Stimulated activated memory B cell treated with anti-CD40 and anti-IgM and Interleukin-4, amounts not matched to agents 10 μg/mL and 1 μg/mL and 100 μg/mL, for 72 hours (primary cell): ENCODE results near the gene OR2A5.
"Not testable (repeated sequence)": the region's sequence is repeated elsewhere in the genome, so short reads cannot be mapped to it uniquely, and the experiment has no call there.

Experiments used
- ATAC-seq: fragments of 150-1000 bp; cut with Tn5 transposase; 2 replicates; pipeline ENCODE4 v1.10.0; 2021
- H3K27ac Mint-ChIP-seq: one replicate; pipeline ENCODE4 v1.8.0; 2022; ENCODE audit warnings: mild to moderate bottlenecking, mixed read lengths
- H3K27me3 Mint-ChIP-seq: one replicate; pipeline ENCODE4 v1.8.0; 2022; ENCODE audit warnings: mixed read lengths
- H3K36me3 Mint-ChIP-seq: one replicate; pipeline ENCODE4 v1.8.0; 2022; ENCODE audit warnings: mixed read lengths
- H3K4me1 Mint-ChIP-seq: one replicate; pipeline ENCODE4 v1.8.0; 2022; ENCODE audit warnings: mixed read lengths
- H3K4me3 Mint-ChIP-seq: one replicate; pipeline ENCODE4 v1.8.0; 2022; ENCODE audit warnings: mild to moderate bottlenecking, moderate library complexity, mixed read lengths
- H3K9me3 Mint-ChIP-seq: one replicate; pipeline ENCODE4 v1.8.0; 2022; ENCODE audit warnings: mixed read lengths

OR2A5 gene

DNA sequence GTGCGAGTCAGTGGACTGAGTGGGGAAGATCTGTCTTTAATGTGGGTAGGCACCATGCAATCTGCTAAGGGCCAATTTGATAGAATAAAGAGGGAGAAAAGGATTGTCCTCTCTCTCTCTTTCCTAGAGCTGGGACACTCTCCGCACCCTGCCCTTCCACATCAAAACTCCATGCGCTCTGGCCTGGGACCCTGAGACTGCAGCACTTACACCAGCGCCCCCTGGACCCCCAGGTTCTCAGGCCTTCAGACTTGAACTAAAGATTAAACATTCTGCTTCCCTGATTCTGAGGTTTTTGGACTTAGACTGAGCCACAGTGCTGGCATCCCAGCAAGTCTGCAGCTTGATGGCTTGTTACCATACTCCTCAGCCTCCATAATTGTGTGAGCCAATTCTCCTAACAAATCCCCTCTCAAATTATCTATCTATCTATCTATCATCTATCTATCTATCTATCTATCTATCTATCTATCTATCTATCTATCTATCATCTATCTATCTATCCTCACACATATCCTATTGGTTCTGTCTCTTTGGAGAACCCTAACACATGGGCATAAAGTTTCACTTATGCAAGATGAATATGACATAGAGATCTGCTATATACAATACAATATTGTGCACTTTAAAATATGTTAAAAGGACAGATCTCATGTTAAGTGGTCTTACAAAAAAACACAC is 22.4 kb upstream of the OR2A5 start:
- H3K4me3 Mint-ChIP-seq: no peak overlapping the region
- H3K27me3 Mint-ChIP-seq: peaks cover 6% of the 10 kb centered on the region

DNA sequence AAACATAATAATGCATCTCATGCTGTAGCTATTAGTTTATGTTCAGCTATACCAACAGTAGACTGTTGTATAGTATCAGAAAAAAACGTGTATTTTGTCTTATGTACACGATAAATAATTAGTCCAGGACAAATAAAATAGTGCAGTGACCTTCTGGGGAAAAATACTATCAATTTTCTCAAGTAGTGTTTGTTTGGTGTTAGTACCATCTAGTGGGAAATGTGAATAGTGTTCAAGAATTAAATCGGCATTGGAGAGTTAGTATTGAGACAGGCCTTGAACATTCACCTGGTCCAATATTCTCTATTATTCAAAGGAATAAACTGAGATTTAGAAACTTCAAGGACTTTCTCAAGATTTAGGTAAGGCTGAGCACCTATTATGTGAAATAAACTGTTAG is 21.7 kb upstream of the OR2A5 start:
- ATAC-seq: no peak
- Mint-ChIP-seq H3K36me3 (no peaks in the 10 kb centered on the region), H3K4me3 (no peak overlapping the region), H3K27ac (no peak overlapping the region), H3K27me3 (peaks cover 12% of the 10 kb centered on the region), H3K9me3 (no peaks in the 10 kb centered on the region), H3K4me1 (no peaks in the 10 kb centered on the region)

More for the DNA sequence above, 22.4 kb upstream of the OR2A5 start:
- Mint-ChIP-seq H3K27ac (no peak overlapping the region), H3K9me3 (no peaks in the 10 kb centered on the region), H3K36me3 (no peaks in the 10 kb centered on the region), H3K4me1 (no peaks in the 10 kb centered on the region)
- ATAC-seq: no peak

DNA sequence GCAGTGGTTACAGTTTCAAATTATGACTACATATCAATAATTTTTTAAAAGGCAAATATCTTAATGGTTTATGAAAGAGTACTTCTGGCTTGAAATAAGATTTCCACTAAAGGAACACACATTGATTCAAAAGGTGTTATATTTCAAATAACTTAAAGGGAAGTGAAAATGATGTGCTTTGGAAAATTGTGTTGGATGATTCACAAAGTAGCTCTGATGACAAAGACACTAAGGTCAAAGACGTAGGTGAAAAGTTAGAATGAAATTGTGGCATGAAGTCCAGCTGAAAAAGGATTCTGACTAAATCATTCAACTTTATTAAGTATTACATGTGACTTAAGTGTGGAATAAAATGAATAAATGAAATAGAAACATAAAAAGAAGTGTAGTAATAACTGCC is 20.8 kb upstream of the OR2A5 start:
- peaks cover 12% of the 10 kb centered on the region for H3K27me3 Mint-ChIP-seq
- H3K4me3 Mint-ChIP-seq: no peak overlapping the region
- H3K36me3 Mint-ChIP-seq: no peaks in the 10 kb centered on the region
- ATAC-seq: peak; percentile 43
- no peaks in the 10 kb centered on the region for H3K4me1 Mint-ChIP-seq
- H3K9me3 Mint-ChIP-seq: no peaks in the 10 kb centered on the region
- H3K27ac Mint-ChIP-seq: no peak overlapping the region

DNA sequence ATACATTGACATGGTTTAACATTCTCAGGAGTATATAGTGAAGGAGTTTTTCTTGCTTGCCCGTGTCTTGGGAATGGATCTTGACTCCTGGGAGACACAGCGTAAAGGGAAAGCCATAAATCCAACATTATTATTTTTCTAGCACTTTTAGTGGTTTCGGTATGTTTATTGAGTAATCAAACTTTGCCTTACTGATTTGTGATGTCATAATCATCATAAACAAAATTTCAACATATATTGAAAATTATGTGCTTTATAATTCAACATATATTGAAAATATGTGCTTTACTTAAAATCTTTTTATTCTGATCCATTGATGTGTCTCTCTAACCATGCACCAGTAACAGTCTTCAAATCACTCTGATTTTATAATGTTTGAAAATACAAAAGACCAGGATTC is 20.2 kb upstream of the OR2A5 start:
- H3K4me3 Mint-ChIP-seq: no peak overlapping the region
- no peaks in the 10 kb centered on the region for H3K36me3 Mint-ChIP-seq
- H3K4me1 Mint-ChIP-seq: no peaks in the 10 kb centered on the region
- H3K9me3 Mint-ChIP-seq: no peaks in the 10 kb centered on the region
- ATAC-seq: no peak
- H3K27me3 Mint-ChIP-seq: peaks cover 12% of the 10 kb centered on the region
- H3K27ac Mint-ChIP-seq: no peak overlapping the region

DNA sequence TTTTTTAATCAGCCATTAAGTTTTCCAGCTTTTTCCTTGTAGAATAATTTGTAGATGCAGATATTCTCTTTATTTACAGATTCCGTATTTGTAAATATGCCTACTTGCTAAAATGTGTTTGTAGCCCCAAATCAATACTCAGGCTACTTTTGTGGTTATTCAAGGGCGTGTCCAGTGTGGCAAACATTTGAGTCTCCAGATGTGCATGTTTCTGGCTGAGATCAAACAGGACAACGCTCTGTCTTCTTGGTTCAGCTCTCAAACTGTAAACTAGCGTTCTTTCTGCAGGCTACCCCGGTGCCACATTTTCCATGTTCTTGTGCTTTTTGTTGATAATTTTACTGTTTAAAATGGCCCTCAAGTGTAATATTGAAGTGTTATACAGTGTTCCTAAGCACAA is 16.2 kb upstream of the OR2A5 start:
- Mint-ChIP-seq H3K36me3 (no peaks in the 10 kb centered on the region), H3K27me3 (peaks cover 12% of the 10 kb centered on the region), H3K4me3 (no peak overlapping the region), H3K4me1 (no peaks in the 10 kb centered on the region), H3K27ac (no peak overlapping the region), H3K9me3 (no peaks in the 10 kb centered on the region)
- no peak for ATAC-seq

DNA sequence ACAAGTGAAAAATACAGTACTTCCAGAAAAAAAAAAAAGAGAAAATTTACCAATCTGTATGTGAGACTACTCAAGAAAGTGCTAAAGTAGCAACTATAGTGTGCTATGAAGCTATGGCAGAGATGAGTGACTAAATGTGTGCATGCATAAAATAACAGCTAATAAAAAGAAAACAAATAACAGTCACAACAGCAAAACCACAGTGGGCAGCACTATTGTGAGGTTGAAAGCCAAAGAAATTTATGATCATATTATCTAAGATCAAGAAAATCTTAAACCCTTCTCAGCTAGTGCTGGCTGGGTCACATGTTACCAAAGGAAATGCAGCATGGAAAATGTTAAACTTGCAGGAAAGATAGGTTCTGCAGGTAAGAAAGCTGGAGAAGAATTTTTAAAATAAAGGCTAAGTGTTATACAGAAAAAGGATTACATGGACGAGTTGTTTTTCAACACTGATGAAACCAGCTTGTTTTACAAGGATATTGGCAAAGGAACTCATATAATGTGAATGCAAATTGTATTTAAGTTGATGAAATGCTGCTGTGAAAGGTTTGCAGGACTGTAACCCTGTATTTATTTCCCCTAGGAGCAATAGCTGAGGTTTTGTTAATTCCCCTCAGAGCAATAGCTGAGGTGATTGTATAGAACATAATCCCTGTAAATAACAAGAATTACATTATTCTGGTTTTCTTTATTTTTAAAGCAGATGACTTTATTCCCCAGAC is 15.6 kb upstream of the OR2A5 start:
- no peaks in the 10 kb centered on the region for H3K36me3 Mint-ChIP-seq
- ATAC-seq: no peak
- H3K4me1 Mint-ChIP-seq: no peaks in the 10 kb centered on the region

DNA sequence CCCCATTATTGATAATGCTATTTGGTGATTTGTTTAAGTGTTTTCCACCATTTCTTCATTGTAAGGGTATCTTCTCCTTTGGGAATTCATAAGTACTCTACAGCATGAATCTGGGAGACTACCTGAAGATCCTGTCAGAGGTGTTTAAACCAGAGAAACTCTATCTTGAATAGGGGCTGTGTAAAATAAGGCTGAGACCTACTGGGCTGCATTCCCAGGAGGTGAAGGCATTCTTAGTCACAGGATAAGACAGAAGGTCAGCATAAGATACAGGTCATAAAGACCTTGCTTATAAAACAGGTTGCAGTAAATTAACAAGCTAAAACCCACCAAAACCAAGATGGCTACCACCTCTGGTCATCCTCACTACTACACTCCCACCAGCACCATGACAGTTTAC is 13.4 kb upstream of the OR2A5 start:
- Mint-ChIP-seq H3K27ac (no peak overlapping the region), H3K9me3 (no peaks in the 10 kb centered on the region), H3K4me3 (no peak overlapping the region), H3K27me3 (peaks cover 12% of the 10 kb centered on the region), H3K4me1 (no peaks in the 10 kb centered on the region), H3K36me3 (no peaks in the 10 kb centered on the region)
- no peak for ATAC-seq

More for the DNA sequence above, 15.6 kb upstream of the OR2A5 start:
- H3K27me3 Mint-ChIP-seq: peaks cover 12% of the 10 kb centered on the region
- no peak overlapping the region for H3K27ac Mint-ChIP-seq
- H3K4me3 Mint-ChIP-seq: no peak overlapping the region
- no peaks in the 10 kb centered on the region for H3K9me3 Mint-ChIP-seq

DNA sequence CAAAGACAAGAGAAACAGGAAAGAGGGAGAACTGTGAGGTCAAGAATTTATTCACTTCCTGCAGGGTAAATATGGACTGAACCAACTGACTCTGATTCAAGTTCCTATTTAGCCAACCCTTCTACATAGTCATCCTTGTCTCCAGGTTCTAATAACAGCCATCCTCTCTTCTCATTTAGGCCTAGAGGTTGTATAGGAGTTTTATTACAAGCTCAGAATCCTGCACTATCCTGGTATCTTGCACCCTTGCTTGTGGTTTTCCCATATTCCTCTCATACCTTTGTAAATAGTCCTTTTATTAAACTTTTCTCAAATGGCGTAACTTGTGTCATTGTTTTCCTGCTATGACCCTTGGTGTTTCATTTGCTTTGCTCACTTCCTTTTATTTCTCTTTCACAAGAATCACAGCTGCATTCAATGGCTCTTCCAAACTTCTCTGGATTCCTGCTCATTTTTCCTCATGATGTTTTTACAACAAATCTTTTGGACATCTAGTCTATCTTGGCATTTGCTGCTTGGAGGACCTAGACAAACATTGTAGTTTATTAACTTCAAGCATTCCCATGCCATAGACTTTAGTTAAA is 12.4 kb upstream of the OR2A5 start:
- Mint-ChIP-seq H3K4me1 (no peaks in the 10 kb centered on the region), H3K27me3 (peaks cover 6% of the 10 kb centered on the region), H3K9me3 (no peaks in the 10 kb centered on the region), H3K36me3 (no peaks in the 10 kb centered on the region), H3K27ac (no peak overlapping the region), H3K4me3 (no peak overlapping the region)
- no peak for ATAC-seq

DNA sequence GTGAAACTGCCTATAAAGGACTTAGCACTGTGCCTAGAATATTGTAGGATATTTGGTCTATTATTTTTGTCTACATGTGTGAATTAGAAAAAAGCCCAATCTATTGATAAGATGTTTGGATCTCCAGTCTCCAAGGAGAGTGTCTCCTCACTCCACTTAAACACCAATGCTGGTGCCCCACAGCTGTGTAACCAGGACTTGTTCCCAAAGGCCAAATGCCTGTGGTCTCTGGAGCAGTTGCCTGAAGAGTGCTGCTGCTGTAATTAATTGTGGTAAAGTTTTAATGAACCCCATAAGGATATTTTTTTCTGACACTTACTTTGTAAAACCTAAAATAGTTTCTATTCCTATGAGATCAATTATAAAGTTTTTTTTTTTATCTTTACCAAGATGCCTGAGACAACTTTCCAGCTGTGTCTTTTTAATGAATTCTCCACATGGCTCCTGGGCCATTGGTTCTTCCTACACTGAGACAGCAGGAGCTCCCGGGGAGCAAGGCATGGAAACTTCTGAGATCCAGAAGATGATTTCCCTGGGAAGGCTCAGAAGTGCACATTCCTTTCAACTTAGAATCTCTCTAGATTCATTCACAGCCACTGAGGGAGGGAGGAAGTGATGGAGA is 11.2 kb upstream of the OR2A5 start:
- Mint-ChIP-seq H3K36me3 (no peaks in the 10 kb centered on the region), H3K27ac (no peak overlapping the region), H3K4me1 (no peaks in the 10 kb centered on the region), H3K4me3 (no peak overlapping the region), H3K9me3 (no peaks in the 10 kb centered on the region), H3K27me3 (no peaks in the 10 kb centered on the region)
- no peak for ATAC-seq

DNA sequence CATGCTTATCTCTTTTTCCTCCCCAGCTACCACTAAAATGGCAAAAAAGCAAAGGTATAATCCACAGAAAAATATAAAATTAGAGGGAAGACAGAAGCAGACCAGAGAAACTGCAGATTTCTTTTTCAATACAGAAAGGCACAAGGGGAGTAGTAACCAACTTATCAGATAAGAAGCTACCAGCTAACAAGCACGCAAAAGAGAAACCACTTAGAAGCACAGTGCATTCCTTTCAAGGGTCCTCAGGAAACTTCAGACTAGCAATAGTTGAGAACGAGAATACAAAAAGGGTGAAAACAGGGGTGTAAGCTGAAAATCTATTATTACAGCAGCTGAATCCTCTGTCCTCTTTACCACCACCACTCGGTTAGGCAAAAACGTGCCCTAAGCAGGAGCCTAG is 9.9 kb upstream of the OR2A5 start:
- no peaks in the 10 kb centered on the region for H3K27me3 Mint-ChIP-seq
- no peaks in the 10 kb centered on the region for H3K9me3 Mint-ChIP-seq
- H3K4me1 Mint-ChIP-seq: no peaks in the 10 kb centered on the region
- no peak overlapping the region for H3K4me3 Mint-ChIP-seq
- no peak overlapping the region for H3K27ac Mint-ChIP-seq
- H3K36me3 Mint-ChIP-seq: no peaks in the 10 kb centered on the region
- no peak for ATAC-seq

DNA sequence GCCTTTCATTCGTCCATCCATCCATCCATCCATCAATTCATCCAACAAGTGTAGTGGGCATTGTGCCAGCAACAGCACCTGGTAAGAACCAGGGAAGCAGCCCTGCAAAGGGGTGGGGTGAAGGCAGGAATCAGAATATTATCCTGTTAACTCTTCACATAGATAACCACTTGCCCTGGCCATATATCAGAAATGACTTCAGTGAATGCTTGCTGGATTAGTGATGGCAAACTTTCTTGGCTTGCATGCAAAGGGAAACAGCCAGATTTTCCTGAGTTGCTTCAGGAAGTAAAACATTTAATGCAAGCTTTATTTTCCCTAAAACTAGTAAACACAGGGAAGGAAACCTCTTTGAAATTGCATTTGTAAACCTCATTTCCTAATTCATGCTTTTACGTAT is 743 bp downstream of the OR2A5 start:
- Mint-ChIP-seq H3K27me3 (peaks cover 14% of the 10 kb centered on the region), H3K4me1 (no peaks in the 10 kb centered on the region), H3K27ac (no peak overlapping the region), H3K9me3 (no peaks in the 10 kb centered on the region), H3K4me3 (no peak overlapping the region), H3K36me3 (no peaks in the 10 kb centered on the region)
- ATAC-seq: no peak

DNA sequence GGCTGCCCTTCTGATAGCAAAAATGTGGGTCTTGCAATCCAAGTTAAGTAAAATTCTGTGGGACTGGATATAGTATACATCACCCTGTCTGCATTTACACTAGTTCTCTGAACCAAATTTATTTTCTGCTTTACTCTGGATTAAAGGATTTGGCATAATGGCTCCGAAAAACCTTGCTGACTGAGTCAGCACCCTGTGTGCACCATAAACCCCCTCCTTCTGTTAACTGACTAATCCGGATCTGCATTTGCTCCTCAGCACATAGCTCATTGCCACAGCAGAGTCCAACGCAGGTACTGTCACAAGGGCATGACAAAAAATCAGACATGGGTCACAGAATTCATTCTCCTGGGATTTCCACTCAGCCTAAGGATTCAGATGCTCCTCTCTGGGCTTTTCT is 1.3 kb downstream of the OR2A5 start:
- no peak for ATAC-seq
- no peak overlapping the region for H3K4me3 Mint-ChIP-seq
- H3K27ac Mint-ChIP-seq: no peak overlapping the region
- H3K4me1 Mint-ChIP-seq: no peaks in the 10 kb centered on the region
- no peaks in the 10 kb centered on the region for H3K36me3 Mint-ChIP-seq
- peaks cover 14% of the 10 kb centered on the region for H3K27me3 Mint-ChIP-seq
- H3K9me3 Mint-ChIP-seq: no peaks in the 10 kb centered on the region

DNA sequence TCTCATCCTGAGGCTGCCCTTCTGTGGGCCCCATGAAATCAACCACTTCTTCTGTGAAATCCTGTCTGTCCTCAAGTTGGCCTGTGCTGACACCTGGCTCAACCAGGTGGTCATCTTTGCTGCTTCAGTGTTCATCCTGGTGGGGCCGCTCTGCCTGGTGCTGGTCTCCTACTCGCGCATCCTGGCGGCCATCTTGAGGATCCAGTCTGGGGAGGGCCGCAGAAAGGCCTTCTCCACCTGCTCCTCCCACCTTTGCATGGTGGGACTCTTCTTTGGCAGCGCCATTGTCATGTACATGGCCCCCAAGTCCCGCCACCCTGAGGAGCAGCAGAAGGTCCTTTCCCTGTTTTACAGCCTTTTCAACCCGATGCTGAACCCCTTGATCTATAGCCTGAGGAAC is 2.1 kb downstream of the OR2A5 start:
- H3K27me3 Mint-ChIP-seq: peaks cover 20% of the 10 kb centered on the region
- not testable (repeated sequence) for H3K36me3 Mint-ChIP-seq, H3K9me3 Mint-ChIP-seq, H3K4me3 Mint-ChIP-seq, H3K4me1 Mint-ChIP-seq, H3K27ac Mint-ChIP-seq, ATAC-seq

DNA sequence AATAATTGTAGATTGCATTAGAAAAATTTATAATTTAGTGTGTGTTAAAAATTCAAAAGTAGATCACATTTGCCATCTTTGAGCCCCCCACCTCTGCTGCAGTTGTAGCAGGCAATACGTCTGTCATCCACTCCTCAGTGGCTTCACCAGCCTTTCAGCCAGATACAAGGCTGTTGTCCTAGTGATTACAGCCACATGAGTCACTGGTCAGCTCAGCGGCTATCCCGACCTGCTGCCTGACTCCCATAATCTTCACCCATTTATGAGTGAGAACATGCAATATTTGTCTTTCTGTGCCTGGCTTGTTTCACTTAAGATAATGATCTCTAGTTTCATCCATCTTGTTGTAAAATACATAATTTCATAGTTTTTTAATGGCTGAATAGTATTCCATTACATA is 9.2 kb downstream of the OR2A5 start:
- Mint-ChIP-seq H3K4me1 (no peaks in the 10 kb centered on the region), H3K36me3 (no peaks in the 10 kb centered on the region), H3K27ac (no peak overlapping the region), H3K9me3 (peaks cover 7% of the 10 kb centered on the region), H3K27me3 (peaks cover 20% of the 10 kb centered on the region), H3K4me3 (no peak overlapping the region)
- ATAC-seq: no peak

DNA sequence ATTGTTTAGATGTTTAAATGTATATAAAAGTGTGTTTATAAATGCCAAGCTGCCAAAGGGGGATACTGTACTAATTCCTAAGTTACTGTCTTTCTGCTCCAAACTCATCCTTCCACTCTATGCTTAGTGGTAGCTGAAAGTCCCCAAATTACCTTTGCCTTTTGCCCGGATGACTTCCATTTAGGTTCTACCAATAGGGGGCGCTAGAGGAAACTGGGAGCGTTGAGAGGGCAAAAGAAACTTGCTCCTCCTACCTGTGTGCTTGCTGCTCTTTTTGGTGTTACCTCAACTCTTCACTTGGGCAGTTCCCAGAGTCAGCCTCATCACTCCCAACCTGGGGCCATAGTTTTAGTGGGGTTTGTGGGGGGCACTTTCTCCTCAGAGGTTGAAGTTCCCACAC is 15.0 kb downstream of the OR2A5 start:
- H3K27ac Mint-ChIP-seq: no peak overlapping the region
- H3K4me3 Mint-ChIP-seq: no peak overlapping the region
- H3K36me3 Mint-ChIP-seq: no peaks in the 10 kb centered on the region
- no peaks in the 10 kb centered on the region for H3K4me1 Mint-ChIP-seq
- peaks cover 13% of the 10 kb centered on the region for H3K9me3 Mint-ChIP-seq
- peaks cover 11% of the 10 kb centered on the region for H3K27me3 Mint-ChIP-seq
- no peak for ATAC-seq

DNA sequence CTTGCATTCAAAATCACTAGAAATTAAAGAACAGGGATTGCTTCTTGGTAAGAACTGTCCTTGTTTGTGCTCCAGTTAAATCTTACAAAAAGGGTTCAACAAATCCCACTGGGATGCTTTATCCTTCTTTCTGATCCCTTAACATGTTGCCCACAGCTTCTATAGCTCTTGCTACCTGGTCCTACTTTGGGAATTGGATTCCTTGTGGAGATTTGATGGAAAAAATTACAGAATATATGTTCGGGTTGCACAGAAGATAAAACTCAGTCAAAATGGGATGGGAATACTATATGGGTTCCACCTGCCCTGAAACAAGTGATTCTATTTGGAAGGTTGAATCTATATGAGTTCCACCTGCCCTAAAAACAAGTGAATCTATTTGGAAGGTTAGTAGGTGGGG is 20.8 kb downstream of the OR2A5 start, which contains the start of gene OR2A25:
OR2A25 (plus strand) TSS at position 301 of the 400 bp plus-strand sequence. CDS start 4,409 bp downstream, outside the sequence.
- Mint-ChIP-seq H3K27ac (no peak within 1 kb of the TSS), H3K27me3 (no peaks in the 10 kb centered on the region), H3K36me3 (no peaks in the 10 kb centered on the region), H3K4me3 (no peak within 1 kb of the TSS), H3K9me3 (peaks cover 6% of the 10 kb centered on the region), H3K4me1 (no peaks in the 10 kb centered on the region)
- ATAC-seq: no peak
